ENCODE data around the gene NUMBL. TPM values are rescaled to one million over a fixed set of nuclear protein-coding genes. Genes with fewer than 3 reads are reported as not detected.

Gene NUMBL
- polyA plus RNA-seq, 2 of the 4 experiments (the other 2 are of a cell fraction) = 21.1 to 28.7 TPM

- 95% methylated on average over 4 of the region's 4 CpGs for WGBS (ENCODE audit: missing lambda C conversion rate)
Observed at GRCh38 chr19:40724315-40724714, 33.9 kb upstream of the NUMBL start.

GRCh38 chr19:40723661-40724254 lies 33.3 kb upstream of the NUMBL start:
- WGBS (ENCODE audit: missing lambda C conversion rate) = 90% methylated on average over 5 of the region's 5 CpGs
- Histone ChIP-seq H3K9me3 (0 out of 3 replicates have a peak, but pooled peaks cover 3% of the 10 kb centered on the region), H3K4me2 (no peak overlapping the region), H3K4me3 (no peak overlapping the region), H3K27ac (no peak overlapping the region), H3K4me1 (peaks cover 25% of the 10 kb centered on the region)
- no peak for FAIRE-seq
- no peak for TF ChIP-seq ZFP36 (IDR thresholded peaks at IDR 0.05; ENCODE audit: borderline replicate concordance, partially characterized antibody)
- no peak for TF ChIP-seq JUN (IDR thresholded peaks at IDR 0.05)
- no peak for TF ChIP-seq HMGXB4 (CRISPR knock-in tag; IDR thresholded peaks at IDR 0.05; ENCODE audit: borderline replicate concordance)
- no peak for TF ChIP-seq HES2 (IDR thresholded peaks at IDR 0.05)
- no peak for TF ChIP-seq REST (IDR thresholded peaks at IDR 0.05)
- no peak for TF ChIP-seq E2F6 (IDR thresholded peaks at IDR 0.05; ENCODE audit: borderline replicate concordance, low read depth)
- no peak for TF ChIP-seq USF2 (IDR thresholded peaks at IDR 0.05)
- no peak for TF ChIP-seq CBX8 (IDR thresholded peaks at IDR 0.05)
- no peak for TF ChIP-seq BCL3 (IDR thresholded peaks at IDR 0.05)
- TF ChIP-seq SREBF2 (IDR thresholded peaks at IDR 0.05) = no peak
- no peak for TF ChIP-seq POLR2A (IDR thresholded peaks at IDR 0.05; ENCODE audit: low read length)
- no peak for TF ChIP-seq MAZ (IDR thresholded peaks at IDR 0.05; ENCODE audit: borderline replicate concordance, low read depth, low read length)
- no peak for TF ChIP-seq SMC3 (IDR thresholded peaks at IDR 0.05)
- no peak for ATAC-seq
- no peak for DNase-seq (ENCODE audit: low read depth in 1 of 2, low spot score in 1 of 2)
- ChIA-PET CTCF (interaction anchor here (0.8 to 17.9 kb wide), 9 partner anchors 10 to 89 kb away, joined by 3 to 199 read pairs (median 3); partner anchors contain the start of genes ACTMAP and SNRPA), POLR2A (interaction anchor here (0.6 kb wide), 1 partner anchor 27 kb away, joined by 6 read pairs; no protein-coding TSS in a partner anchor)

More at GRCh38 chr19:40724315-40724714, 33.9 kb upstream of the NUMBL start:
- Histone ChIP-seq H3K4me2 (no peak overlapping the region), H3K27ac (no peak overlapping the region), H3K4me3 (no peak overlapping the region), H3K4me1 (peaks cover 21% of the 10 kb centered on the region), H3K9me3 (0 out of 3 replicates have a peak, but pooled peaks cover 3% of the 10 kb centered on the region)
- ATAC-seq (no peak), DNase-seq (ENCODE audit: low read depth in 1 of 2, low spot score in 1 of 2) (no peak), FAIRE-seq (no peak)
- POLR2A ChIA-PET = interaction anchor here (0.6 kb wide), 1 partner anchor 27 kb away, joined by 6 read pairs; no protein-coding TSS in a partner anchor
- TF ChIP-seq HMGXB4 (CRISPR knock-in tag; IDR thresholded peaks at IDR 0.05; ENCODE audit: borderline replicate concordance) (no peak), JUNB (IDR thresholded peaks at IDR 0.05) (no peak), CBX8 (IDR thresholded peaks at IDR 0.05) (no peak), USF2 (IDR thresholded peaks at IDR 0.05) (no peak), SMC3 (IDR thresholded peaks at IDR 0.05) (no peak), TP53 (CRISPR knock-in tag; IDR thresholded peaks at IDR 0.05) (no peak)
- CTCF ChIA-PET = interaction anchor here (0.8 to 17.9 kb wide), 7 partner anchors 10 to 90 kb away, joined by 3 to 199 read pairs (median 3); partner anchors contain the start of genes ACTMAP and SNRPA

Measured in A549 (cell line).